ENCODE data around the gene USF3.

DNA sequence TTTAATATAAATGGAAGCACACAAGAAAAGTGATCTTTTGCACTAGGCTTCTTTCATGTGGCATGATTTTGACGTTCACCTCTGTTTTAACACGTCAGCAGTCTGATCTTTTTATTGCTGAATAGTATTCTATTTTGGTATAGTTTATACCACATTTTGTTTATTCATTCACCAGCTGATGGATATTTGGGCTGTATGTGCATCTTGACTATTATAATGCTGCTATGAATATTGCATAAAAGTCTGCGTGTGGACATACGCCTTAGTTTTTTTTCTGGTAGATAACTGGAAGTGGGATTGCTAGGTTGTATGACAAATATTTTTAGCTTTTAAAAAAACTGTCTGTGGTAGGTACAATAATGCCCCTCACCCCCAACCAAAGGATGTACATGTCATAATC lies 35.3 kb upstream of the USF3 start:
- TF ChIP-seq CTCF (IDR thresholded peaks at IDR 0.05) (no peak), POLR2A (IDR thresholded peaks at IDR 0.05) (no peak)

Data from heart left ventricle (tissue), 13 donors.